ENCODE measurements around the gene SND1.

Gene SND1

GRCh38 chr7:128006550-128007302 is 354.7 kb downstream of the SND1 start:
- no peak for DNase-seq
- TF ChIP-seq GATA1 (IDR thresholded peaks at IDR 0.05; ENCODE audit: low read depth, low read length) (no peak), POLR2A (IDR thresholded peaks at IDR 0.05; ENCODE audit: low read length) (no peak)

- no peak for DNase-seq
- TF ChIP-seq POLR2A (IDR thresholded peaks at IDR 0.05; ENCODE audit: low read length) (no peak), GATA1 (IDR thresholded peaks at IDR 0.05; ENCODE audit: low read depth, low read length) (no peak)
Measured at GRCh38 chr7:128007303-128007680, 355.3 kb downstream of the SND1 start.

GRCh38 chr7:128008141-128008540 is 356.1 kb downstream of the SND1 start:
- TF ChIP-seq GATA1 (IDR thresholded peaks at IDR 0.05; ENCODE audit: low read depth, low read length) (no peak), POLR2A (IDR thresholded peaks at IDR 0.05; ENCODE audit: low read length) (no peak)
- DNase-seq, result no peak

GRCh38 chr7:128008744-128009143 is 356.8 kb downstream of the SND1 start:
- no peak for TF ChIP-seq POLR2A (IDR thresholded peaks at IDR 0.05; ENCODE audit: low read length)
- TF ChIP-seq GATA1 (IDR thresholded peaks at IDR 0.05; ENCODE audit: low read depth, low read length), result no peak
- no peak for DNase-seq

GRCh38 chr7:128010391-128011127 is 358.6 kb downstream of the SND1 start:
- TF ChIP-seq GATA1 (IDR thresholded peaks at IDR 0.05; ENCODE audit: low read depth, low read length), result no peak
- TF ChIP-seq POLR2A (IDR thresholded peaks at IDR 0.05; ENCODE audit: low read length), result no peak
- DNase-seq, result peak; percentile 46 to 55

- TF ChIP-seq POLR2A (IDR thresholded peaks at IDR 0.05; ENCODE audit: low read length) (no peak), GATA1 (IDR thresholded peaks at IDR 0.05; ENCODE audit: low read depth, low read length) (no peak)
- DNase-seq, result no peak
Measured at GRCh38 chr7:128011131-128011661, 359.2 kb downstream of the SND1 start.

GRCh38 chr7:128014811-128015210 is 362.8 kb downstream of the SND1 start:
- no peak for DNase-seq

GRCh38 chr7:128017460-128017859 is 365.5 kb downstream of the SND1 start:
- TF ChIP-seq GATA1 (IDR thresholded peaks at IDR 0.05; ENCODE audit: low read depth, low read length), result no peak
- no peak for TF ChIP-seq POLR2A (IDR thresholded peaks at IDR 0.05; ENCODE audit: low read length)
- DNase-seq, result no peak

More at GRCh38 chr7:128014811-128015210, 362.8 kb downstream of the SND1 start:
- TF ChIP-seq POLR2A (IDR thresholded peaks at IDR 0.05; ENCODE audit: low read length) (no peak), GATA1 (IDR thresholded peaks at IDR 0.05; ENCODE audit: low read depth, low read length) (no peak)

- no peak for TF ChIP-seq POLR2A (IDR thresholded peaks at IDR 0.05; ENCODE audit: low read length)
- TF ChIP-seq GATA1 (IDR thresholded peaks at IDR 0.05; ENCODE audit: low read depth, low read length), result no peak
- no peak for DNase-seq
Measured at GRCh38 chr7:128017862-128018845, 366.2 kb downstream of the SND1 start.

GRCh38 chr7:128019288-128019687 is 367.3 kb downstream of the SND1 start:
- TF ChIP-seq POLR2A (IDR thresholded peaks at IDR 0.05; ENCODE audit: low read length) (no peak), GATA1 (IDR thresholded peaks at IDR 0.05; ENCODE audit: low read depth, low read length) (no peak)
- DNase-seq, result no peak

- peak; percentile 64 to 74 for DNase-seq
- TF ChIP-seq GATA1 (IDR thresholded peaks at IDR 0.05; ENCODE audit: low read depth, low read length) (no peak), POLR2A (IDR thresholded peaks at IDR 0.05; ENCODE audit: low read length) (no peak)
Measured at GRCh38 chr7:128020159-128020558, 368.2 kb downstream of the SND1 start.

- DNase-seq, result no peak
- TF ChIP-seq GATA1 (IDR thresholded peaks at IDR 0.05; ENCODE audit: low read depth, low read length) (no peak), POLR2A (IDR thresholded peaks at IDR 0.05; ENCODE audit: low read length) (no peak)
Measured at GRCh38 chr7:128021366-128021765, 369.4 kb downstream of the SND1 start.

Measured in erythroblast (primary cell).